ENCODE measurements around the gene RABGAP1L.
A peak's percentile ranks its signal among the peaks of the same experiment; 100 is the strongest.
"Not testable (repeated sequence)": the region's sequence is repeated elsewhere in the genome, so short reads cannot be mapped to it uniquely, and the experiment has no call there.

RABGAP1L gene

DNA sequence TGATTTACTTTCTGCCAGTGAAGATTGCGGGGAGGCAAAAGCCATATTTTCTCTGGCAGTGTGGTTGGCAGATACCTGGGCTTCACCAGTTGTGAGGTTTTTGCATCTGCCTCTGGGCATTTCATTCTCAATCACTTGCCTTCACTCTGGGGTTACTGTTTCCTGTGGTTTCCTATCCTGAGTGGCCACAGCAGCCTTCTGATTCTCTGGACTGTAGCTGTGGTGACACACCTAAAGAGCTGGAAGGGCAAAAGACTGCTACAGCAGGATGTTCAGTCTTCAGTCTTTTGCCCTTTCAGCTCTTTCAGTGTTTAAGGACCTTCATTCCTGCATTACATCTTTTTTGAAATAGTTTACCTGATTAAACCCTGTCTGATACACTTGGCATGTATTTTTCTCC is 237.9 kb downstream of the RABGAP1L start:
- no peak for DNase-seq

DNA sequence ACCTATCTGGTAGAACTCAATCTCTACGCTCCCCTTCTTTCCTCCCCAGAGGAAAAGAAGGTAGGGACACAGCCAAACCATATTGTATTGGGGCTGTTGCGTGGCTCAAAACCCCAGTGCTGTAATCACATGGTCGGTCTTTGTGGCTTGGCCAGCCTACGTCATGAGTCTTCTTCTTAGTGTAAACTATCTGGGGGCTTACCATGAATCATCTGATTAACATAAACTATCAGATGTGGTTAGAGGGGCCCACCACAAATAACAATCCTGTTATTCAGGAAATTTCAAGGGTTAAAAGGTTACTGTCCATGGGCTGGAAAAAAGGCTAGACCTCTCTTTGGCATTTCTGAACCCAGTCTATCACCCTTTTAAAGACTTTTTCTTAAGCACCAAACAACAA is 238.9 kb downstream of the RABGAP1L start:
- DNase-seq = no peak

DNA sequence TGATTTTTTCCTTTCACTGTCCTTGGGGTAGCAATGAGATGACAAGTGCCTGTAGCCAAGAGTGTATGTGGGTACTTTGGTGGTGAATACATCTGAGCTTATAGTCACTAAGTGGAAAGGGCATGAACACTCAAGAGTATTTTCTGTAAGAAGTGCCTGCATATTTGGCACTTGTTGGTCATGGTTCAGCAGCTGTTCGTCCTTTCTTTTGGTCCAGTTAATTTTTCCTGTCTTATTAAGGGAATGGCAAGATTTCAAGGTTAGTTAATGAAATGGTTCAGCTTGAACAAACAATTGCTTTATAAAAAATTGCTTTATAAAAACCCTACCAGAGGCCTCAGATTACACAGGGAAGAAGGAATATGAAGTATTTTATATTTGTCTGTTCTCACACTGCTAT is 239.9 kb downstream of the RABGAP1L start:
- no peak for DNase-seq

DNA sequence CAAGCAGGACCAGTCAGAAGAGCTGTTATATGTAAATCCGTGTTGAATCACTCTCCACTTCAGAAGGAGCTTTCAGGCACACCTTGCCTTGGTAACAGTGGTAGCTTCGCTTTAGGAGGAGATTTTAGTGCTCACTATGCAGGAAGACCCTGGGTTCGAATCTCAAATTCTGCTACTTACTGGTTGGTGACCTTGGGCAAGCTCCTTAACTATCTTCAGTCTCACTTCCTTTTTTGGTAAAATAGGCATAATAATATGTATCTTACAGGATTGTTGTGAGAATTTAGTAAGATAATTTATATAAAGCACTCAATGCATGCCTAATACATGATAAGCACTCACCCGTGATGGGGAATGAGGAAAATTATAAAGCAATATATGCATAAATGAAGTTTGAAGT is 241.8 kb downstream of the RABGAP1L start:
- DNase-seq = no peak

DNA sequence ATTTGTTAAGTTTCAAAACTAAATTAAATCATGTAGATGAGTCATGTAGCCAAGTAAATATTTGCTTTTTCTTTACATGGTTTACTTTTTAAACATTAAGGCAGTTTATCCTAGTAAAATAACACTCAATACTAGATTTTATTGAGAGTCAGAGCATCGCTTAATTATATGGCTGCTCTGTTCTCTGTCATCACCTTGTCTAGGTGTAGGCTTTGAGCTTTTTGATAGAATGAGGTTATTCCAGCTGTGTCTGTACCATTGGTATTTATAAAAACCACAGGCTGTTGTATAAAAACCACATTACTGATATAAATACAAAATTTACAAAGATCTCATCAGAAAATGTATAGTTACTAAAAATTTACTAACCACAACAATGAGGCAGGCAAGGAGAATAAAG is 245.9 kb downstream of the RABGAP1L start:
- no peak for DNase-seq

DNA sequence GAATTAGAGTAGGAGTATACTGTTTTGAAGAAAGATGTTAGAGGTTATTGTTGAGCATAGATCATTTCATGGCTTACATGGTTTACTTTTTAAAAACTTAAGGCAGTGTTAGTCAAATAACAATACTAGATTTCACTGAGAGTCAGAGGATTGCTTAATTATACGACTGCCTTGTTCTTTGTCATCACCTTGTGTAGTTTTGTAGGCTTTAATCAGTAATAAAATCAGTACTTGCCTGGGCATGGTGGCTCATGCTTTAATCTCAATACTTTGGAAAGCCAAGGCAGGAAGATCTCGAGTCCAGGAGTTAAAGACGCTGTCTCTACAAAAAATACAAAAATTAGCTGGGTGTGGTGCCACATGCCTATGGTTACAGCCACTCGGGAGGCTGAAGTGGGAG is 247.1 kb downstream of the RABGAP1L start:
- no peak for DNase-seq

DNA sequence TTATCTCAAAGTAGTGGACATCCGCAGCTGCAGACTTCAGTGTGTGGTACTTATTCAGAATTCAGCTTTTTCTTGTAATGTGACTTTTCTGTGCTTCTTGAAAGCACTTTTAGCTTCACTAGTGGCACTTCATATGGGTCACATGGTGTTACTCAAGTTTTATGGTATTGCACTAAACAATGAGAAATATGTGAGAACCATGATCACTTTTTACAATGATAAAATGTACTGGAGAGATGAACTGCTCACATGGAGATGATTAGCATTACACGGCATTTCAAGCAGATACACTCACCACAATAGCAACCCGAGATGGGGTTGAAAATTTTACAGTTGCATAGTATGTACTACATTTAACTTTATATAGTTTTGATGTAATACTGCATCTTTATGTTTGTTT is 248.3 kb downstream of the RABGAP1L start:
- no peak for DNase-seq

DNA sequence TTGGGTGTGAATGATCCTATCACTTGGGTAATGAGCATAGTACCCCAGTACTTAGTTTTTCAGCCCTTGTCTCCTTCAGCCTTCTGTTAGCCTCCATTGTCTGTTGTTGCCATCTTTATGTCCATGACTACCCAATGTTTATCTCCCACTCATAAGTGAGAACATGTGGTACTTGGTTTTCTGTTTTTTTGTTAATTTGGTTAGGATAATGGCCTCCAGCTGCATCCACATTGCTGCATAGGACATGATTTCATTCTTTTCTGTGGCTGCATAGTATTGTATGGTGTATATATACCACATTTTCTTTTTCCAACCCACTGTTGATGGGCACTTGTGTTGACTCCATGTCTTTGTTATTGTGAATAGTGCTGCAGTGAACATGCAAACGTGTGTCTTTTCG is 248.8 kb downstream of the RABGAP1L start:
- DNase-seq = no peak

DNA sequence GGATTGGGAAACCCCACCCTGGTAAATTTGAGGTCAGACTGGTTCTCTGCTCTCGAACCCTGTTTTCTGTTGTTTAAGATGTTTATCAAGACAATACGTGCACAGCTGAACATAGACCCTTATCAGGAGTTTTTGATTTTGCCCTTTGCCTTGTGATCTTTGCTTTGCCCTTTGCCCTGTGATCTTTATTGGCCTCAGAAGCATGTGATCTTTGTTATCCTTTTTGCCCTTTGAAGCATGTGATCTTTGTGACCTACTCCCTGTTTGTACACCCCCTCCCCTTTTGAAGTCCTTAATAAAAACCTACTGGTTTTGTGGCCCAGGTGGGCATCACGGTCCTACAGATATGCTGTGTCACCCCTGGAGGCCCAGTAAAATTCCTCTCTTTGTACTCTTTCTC is 250.5 kb downstream of the RABGAP1L start:
- DNase-seq = not testable (repeated sequence)

DNA sequence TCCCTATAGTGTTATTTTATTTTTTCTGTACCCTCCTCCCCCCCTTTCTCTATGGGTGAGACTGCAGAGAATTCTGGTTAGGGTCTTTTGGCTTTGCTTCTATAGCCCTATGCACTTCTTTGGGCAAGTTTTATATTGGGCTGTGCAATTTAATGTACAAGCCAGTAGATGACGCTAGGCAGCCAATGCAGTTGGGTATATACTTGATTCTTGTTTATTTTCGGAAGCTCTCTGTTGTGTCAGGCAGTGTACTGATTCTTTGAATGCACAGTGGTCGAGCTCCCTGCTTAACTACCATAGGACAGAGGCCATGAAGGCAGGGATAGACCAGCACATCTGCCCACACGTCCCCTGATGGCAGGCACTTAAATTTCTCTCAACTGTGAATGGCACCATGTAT is 254.3 kb downstream of the RABGAP1L start:
- no peak for DNase-seq

DNA sequence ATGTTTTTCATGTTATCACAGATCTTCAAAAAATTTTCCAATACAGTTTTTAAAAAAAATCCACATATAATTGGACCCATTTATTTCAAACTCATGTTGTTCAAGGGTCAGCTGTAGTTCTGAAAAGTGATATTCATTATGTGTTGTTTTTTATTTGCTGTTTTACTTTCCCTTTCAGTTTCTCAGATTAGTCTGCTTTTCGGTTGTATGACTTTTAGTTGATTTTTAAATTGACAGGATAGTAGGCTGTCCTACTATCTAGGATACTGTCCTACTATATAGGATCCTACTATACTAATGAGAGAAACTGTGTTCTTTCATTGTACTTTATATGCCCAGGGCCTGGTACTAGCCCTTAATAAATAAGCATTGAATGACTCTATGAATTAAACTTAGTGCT is 254.9 kb downstream of the RABGAP1L start:
- DNase-seq = peak; percentile 18

DNA sequence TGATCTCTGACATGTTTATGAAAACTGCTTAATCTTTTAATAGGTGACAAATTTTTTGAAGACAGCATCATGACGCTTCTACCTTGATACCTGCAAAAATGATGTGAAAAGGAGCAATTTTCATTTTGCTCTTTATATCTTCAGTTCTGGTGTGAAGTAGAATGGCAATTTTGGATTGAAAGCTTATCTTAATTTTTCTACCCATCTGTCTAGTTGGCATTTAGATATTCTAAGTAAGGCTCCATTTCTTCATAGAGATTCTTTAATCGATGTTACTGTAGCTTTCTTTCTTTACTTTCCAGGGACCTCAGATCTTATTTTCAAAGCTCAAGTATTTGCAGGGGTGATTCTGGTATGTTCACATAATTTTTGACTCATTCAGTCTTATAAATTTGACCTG is 256.2 kb downstream of the RABGAP1L start:
- no peak for DNase-seq

DNA sequence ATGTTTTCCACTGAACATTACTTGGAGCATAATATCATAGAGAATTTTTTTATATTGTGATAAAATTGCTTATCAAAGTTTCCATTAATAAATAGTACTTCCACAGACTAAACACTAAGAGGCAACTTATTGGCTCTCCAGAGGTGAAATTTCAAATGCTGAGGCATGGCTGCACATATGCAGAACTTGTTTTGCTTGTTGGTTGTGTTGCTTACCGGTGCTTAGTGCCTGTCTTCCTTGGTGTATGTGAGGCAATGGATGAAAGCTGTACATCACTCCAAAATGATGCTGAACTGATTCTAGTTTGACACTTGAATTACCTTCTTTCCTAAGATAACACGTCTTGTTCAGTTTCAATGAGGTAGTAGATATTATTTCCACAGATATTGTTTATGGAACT is 258.6 kb downstream of the RABGAP1L start:
- DNase-seq = no peak

DNA sequence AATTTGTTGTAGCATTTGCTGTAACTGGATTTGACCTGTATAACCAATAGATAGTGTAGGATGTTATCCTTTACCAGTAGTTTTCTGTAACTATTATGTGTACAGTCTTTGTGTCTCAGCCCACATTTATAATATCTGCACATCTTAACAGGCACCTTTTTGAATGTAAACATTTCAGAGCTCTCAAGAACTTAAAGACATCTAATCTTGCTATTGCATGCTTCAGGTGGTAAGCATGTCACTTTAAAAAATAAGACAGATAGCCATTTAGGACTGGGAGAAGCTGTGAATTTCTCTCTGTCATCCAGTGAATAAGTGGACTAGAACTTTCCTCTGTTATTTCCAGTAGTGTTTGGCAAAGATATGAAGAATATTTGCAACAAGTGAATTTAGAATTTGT is 265.8 kb downstream of the RABGAP1L start:
- DNase-seq = no peak

DNA sequence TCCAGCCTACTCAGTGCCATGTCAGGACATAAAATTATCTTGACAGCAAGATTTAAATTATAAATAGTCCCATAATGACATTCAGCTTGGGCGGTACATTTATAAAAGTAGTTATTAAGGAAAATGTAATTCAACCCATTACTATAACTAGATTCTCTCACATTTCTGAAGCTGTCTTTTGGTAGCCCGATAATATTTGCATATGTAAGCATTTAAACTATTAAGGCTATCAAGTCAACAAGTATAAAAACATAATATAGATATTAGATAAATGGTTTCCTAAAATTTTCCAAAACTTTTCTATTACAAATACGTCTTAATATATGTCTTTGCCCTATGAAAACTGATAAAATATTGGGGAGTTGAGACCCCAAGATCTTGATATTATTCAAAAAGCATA is 266.8 kb downstream of the RABGAP1L start:
- no peak for DNase-seq

DNA sequence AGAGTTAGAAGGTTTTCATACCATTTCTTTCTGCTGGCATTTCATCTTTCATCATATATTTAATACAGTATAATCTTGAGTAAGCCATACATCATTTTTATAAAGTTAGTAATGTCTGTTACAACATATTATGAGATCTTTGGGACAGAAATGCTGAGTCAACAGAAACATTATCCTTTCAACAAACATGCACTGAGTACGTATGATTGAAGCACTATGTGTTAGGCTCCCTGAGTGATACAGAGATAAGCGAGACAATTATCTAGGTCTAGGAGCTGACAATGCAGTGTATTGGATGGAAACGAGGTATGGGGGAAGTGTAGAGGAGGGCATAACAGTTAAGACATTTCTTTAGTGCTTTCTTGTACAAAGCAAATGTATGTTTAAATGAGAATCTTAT is 268.7 kb downstream of the RABGAP1L start:
- DNase-seq = no peak

DNA sequence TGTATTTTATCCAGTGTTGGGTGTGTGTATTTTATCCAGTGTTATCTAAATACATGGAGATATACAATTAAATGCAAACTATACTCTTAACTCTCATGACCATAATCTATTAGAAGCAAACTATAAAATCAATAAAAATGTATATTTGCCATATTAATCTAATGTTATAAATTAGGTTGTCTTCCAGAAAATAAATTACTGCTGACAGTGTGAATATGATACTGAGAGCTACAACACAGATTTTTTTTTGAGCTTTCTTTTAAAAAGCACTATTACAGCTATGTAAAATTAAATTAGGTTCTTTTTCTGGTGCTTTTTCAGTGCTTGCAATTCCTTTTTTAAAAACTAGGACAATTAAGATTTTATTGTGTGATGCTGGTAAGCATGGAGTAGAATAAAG is 269.4 kb downstream of the RABGAP1L start:
- DNase-seq = no peak

DNA sequence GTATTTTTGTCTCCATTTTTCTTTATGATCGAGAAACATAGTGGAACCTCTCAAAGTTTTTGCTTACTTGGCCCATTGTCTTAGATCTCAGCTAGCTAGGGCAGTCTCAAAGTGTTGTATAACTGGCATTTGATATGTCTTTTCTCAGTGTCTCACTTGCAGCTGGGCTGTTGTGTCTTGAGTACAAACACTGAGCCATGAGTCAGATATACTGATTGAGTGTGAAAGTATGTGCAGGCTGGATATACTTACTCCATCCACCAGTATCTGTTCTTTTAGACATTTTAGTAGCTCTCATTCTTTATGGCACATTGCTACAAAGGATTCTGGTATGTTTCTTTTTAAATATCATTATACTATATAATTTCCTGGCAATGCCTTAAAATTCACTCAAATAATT is 274.1 kb downstream of the RABGAP1L start:
- no peak for DNase-seq

DNA sequence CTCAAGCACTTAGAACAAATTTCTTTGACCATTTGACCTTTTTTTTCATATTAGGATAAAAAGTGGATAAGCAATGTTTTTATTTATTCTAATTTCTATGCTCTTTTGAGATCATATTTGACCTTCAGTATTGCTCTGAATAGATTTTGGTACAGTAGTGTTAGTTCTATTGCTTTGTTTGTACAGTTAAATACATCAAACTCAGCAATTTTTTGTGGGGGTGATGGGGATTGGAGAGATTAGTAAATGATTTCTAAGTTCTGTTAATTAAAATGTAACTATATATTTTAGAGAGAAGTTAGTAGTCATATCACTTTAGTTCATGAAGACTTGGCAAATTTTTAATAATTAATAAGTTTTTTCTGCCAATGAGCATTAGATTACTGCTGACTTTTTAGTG is 286.0 kb downstream of the RABGAP1L start:
- no peak for DNase-seq

DNA sequence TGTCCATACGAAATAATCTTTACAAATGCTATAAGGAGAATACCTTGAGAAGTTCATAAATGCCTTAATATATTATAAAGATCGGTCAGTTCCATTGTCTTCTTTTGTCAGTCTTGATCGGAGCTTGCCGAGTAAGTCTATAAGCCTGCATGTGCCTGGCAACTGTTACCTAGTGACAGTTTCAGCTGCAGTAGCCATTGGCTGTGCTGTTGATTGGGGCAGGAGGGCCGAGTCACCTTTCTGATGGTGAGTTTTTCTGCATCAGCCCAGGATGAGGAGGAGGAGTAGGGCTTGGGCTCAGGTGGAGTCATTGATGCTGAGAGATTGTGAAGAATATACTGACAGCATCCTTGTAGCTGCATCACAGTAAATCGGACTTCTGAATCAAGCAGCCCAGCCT is 286.5 kb downstream of the RABGAP1L start:
- no peak for DNase-seq

DNA sequence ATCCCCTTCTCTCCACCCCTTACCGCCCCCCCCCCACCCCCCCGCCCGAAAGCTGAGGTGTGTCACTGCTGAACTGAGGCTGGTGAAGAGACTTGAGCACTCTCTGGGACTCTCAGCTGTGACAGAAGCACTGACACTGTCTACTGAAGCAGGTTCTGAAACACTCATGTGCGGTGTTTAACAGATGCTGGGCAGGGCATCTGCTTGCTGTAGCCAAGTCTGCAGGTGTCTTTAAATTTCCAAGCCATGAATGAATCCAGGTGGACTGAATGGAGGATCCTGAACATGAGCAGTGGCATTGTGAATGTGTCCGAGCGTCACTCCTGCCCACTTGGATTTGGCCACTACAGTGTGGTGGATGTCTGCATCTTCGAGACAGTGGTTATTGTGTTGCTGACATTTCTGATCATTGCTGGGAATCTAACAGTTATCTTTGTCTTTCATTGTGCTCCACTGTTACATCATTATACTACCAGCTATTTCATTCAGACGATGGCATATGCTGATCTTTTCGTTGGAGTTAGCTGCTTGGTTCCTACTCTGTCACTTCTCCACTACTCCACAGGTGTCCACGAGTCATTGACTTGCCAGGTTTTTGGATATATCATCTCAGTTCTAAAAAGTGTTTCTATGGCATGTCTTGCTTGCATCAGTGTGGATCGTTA is 288.7 kb downstream of the RABGAP1L start, which contains the start of gene GPR52:
Gene GPR52, plus strand, starts transcription at position 99 of the 665 bp plus-strand sequence. Its CDS starts 148 bp downstream, at position 247.
- DNase-seq = no peak

DNA sequence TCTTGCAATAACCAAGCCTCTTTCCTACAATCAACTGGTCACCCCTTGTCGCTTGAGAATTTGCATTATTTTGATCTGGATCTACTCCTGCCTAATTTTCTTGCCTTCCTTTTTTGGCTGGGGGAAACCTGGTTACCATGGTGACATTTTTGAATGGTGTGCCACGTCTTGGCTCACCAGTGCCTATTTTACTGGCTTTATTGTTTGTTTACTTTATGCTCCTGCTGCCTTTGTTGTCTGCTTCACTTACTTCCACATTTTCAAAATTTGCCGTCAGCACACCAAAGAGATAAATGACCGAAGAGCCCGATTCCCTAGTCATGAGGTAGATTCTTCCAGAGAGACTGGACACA is 289.2 kb downstream of the RABGAP1L start:
- DNase-seq = no peak

DNA sequence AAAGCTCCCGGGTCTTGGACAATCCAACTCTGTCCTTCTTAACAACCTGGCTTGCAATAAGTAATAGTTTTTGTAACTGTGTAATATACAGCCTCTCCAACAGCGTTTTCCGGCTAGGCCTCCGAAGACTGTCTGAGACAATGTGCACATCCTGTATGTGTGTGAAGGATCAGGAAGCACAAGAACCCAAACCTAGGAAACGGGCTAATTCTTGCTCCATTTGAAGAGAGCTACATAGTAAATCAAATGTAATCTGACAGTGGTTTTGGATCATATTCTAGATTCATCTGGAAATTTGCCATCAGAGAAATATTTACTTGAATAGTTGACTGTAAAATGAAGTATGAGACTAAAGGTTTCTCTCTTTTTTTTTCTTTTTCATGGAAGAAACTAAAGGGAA is 289.7 kb downstream of the RABGAP1L start:
- no peak for DNase-seq

DNA sequence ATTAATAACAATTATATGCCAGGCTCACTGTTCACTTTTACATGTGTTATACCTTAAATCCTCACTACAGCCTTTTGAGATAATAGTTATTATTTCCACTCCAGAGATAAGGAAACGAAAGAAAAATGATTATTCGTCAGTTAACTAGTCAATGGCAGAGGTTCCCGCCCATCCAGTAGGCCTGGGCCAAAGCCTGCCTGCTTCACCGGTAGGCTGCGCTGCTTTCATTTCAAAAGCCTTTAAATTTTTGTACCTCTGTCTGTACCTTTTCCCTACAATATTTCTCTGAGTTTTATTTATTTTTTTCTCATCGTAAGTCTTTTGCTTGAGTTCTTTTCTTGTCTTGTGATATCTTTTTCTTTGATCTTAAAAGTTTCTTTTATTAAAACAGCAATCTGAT is 292.1 kb downstream of the RABGAP1L start:
- no peak for DNase-seq

DNA sequence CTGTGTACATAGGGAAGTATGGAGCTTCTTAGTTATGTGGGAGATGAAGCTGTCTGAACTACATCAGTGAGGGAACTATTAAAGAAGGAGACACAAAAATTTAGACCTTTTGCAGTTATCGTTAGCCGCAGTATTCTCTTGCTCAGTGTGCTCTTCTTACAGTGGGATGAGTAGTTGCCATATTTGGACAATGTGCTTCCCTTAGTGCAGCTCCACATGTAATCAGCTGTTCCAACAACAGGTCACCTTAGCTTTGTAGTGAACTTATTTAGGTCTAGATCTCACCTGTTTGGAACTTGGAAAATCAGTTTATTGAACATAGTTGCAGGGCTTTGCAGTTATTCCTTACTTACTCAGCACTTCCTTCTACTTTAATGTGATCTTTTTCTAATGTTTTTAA is 306.5 kb downstream of the RABGAP1L start:
- DNase-seq = no peak

DNA sequence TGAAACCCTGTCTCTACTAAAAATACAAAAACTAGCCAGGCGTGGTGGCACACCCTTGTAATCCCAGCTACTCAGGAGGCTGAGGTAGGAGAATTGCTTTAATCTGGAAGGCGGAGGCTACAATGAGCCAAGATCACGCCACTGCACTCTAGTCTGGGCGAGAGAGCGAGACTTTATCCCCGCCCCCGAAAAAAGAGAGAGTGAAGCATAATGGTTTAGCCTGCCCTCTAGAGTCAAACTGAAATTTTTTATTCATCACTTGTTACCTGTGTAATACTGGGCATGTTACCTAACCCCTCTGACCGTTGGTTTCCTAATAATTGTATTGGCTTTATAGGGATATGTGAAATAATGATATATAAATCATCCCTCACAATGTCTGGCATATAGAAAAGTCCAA is 307.3 kb downstream of the RABGAP1L start:
- DNase-seq = no peak

Measured in suppressor macrophage treated with lipopolysaccharide for 4 hours (primary cell).